Activated T-helper 1 cell treated with Interleukin-2 at 50 U/mL for 16 hours (primary cell): ENCODE data around the gene CFAP299.

Experiments
- DNase-seq: peaks from one replicate; pipeline ENCODE4 v3.0.0-alpha.2; 2020; ENCODE audit warnings: low read depth

Gene CFAP299

DNA sequence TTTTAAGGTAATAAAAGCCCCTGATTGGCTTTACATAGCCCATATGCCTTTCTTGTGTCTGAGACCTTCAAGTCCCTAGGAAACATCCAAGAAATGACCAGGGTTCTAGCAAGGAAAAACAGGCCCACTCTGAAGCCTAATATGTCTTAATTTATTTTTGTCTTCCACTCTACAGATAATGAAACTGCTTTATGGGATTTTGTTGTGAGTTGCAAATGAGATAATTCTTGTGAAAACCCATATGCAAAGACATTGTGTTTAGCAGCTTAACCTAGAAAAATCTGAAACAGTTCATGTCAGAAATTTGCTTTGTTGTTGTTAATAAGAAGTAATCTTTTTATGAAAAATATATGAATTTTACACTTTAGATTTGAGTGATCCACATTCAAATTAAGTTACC is 504.3 kb downstream of the CFAP299 start:
- DNase-seq, result no peak

GRCh38 chr4:80840396-80840795 is 504.9 kb downstream of the CFAP299 start:
- no peak for DNase-seq

DNA sequence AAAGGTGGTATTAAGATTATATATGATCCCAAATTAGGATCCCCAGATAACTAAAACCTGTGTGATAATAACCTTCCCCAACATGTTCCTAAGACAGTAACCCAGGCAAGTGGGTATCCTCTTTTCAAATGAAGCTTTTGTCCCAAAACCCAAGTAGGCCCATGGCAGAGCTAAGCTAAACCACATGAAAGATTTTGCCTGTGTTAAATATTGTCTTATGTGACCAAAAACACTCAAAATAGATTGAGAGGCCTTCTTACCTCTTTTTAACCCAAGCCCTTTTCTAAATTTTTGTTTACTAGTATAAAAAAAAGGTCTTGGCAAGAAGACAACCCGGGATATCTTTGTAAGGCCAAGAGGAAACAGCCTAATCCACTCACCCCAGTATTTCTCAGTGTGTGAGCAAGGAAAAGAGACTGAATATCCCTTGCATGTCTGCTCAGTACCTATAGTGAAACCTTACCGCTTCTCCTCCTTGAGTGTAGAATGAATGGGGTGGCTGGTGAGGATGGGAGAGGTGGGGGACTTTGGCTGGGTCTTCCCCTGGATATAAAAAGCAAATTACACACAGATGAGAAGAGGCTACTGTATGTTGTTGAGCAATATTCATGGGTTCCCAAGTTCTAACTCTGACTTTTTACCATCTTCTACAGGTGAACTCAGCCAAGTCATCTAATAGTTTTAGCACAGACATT is 506.2 kb downstream of the CFAP299 start:
- DNase-seq, result no peak

GRCh38 chr4:80846210-80846609 is 510.7 kb downstream of the CFAP299 start:
- DNase-seq, result no peak

DNA sequence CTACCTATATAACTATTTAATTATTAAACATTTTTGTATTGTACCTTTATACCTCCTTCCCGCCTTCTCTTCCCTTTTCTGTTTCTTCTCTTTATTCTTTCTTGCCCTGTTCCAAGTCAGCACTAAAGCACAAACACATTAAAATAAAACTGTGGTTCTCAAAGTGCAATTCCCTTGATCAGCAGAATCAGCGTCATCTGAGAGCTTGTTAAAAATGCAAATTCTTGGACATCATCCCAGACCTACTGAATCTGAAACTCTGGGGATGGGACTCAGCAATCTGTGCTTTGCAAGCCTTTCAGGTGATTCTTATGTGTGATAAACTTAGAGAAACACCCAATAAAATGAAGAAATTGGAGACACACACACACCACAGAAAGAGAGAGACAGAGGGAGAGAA is 516.5 kb downstream of the CFAP299 start:
- DNase-seq, result no peak

DNA sequence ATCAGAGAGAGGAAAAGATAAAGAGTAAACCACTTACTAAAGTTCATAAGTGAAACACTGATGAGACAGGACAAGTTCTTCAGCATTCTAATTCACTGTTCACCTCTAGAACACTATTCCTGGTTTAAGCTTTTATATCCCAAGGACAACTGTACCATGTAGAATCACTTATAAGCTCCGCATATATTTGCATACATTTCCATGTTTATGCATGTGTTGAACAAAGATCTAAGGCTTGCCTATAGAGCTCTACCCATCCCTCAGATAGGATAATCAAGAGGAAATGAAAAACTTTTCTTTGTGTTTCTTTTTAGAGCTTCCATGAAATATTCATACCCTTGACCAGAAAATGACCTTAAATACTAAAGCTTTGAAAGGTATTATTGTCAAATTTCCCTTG is 538.0 kb downstream of the CFAP299 start:
- DNase-seq, result no peak

DNA sequence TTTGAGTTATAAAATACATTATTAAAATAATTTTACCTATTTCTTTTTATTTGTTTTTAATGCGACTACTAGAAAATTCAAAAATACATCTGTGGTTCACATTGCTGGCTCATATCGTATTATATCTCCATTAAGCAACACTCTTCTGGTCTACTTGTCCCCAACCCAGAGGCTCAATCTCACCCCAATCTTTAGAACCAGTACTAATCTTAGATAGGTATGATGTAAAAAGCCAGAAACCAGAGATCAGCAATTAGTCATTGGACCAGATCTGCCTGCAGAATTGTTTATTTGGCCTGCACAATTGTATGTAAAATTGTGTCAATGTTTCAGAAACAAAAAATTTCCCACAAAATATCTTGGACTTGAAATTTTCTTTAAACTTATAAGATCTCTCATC is 539.4 kb downstream of the CFAP299 start:
- DNase-seq, result no peak

GRCh38 chr4:80875642-80876041 is 540.1 kb downstream of the CFAP299 start:
- DNase-seq, result no peak

- DNase-seq, result no peak
These were observed 541.3 kb downstream of the CFAP299 start for GRCh38 chr4:80876810-80877209.

GRCh38 chr4:80878218-80878617 is 542.7 kb downstream of the CFAP299 start:
- DNase-seq, result no peak

DNA sequence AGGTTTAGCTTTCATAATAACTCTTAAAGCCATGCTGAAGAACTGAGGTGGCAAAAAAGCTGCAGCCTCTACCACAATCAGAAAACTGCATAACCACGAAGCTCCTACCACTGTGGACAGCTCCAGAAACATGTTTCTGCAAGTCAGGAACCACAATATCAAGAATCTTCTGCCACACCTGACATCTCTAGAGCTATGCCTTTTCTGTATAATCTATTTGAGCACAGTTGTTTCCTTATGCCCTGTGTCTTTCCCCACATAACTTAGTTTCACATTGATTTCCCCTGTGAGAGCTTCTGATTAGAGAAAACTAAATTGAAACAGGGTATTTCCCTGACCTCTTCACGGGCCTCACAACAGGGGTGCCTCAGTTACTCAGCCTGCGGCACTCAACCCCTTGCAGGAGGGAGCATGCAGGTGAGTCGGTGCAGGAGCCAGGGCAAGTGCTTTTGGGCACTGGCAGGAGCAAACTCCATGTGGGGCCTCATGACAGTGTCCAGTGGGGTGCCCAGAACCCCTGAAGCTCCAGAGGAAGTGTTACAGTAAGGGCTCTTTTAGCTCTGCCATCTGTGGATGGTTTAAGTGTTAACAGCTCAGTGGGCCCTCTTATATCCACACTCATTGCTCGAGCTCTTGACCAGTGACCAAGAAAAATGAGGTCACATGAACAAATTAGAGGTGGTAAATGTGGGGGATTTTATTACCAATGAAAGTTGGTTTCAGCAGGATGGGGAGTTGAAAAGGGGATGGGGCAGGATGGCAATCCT is 562.2 kb downstream of the CFAP299 start:
- no peak for DNase-seq

- DNase-seq, result no peak
These were observed 565.4 kb downstream of the CFAP299 start for GRCh38 chr4:80900908-80901307.

- DNase-seq, result no peak
These were observed 567.5 kb downstream of the CFAP299 start for GRCh38 chr4:80903020-80903419.

DNA sequence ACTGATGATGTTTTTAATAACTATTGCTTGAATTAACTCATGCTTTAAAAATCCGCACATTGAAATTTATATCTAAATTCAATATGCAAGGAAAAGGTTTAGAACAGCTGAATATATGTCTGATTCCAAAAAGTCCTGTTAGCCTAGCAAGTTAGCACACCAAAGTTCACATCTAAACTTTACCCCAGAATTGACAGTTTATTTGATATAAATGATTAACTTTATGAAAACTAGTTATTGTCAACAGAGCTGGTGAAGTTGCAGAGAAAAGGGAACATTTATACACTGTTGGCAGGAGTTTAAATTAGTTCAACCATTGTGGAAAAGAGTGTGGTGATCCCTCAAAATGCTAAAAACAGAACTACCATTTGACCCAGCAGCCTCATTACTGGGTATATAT is 574.4 kb downstream of the CFAP299 start:
- DNase-seq, result no peak

GRCh38 chr4:80911458-80911857 is 575.9 kb downstream of the CFAP299 start:
- no peak for DNase-seq

GRCh38 chr4:80912350-80912749 is 576.8 kb downstream of the CFAP299 start:
- no peak for DNase-seq

- DNase-seq, result no peak
These were observed 577.9 kb downstream of the CFAP299 start for GRCh38 chr4:80913381-80913780.

- no peak for DNase-seq
These were observed 581.2 kb downstream of the CFAP299 start for GRCh38 chr4:80916770-80917169.

- no peak for DNase-seq
These were observed 582.5 kb downstream of the CFAP299 start for GRCh38 chr4:80918004-80918403.

DNA sequence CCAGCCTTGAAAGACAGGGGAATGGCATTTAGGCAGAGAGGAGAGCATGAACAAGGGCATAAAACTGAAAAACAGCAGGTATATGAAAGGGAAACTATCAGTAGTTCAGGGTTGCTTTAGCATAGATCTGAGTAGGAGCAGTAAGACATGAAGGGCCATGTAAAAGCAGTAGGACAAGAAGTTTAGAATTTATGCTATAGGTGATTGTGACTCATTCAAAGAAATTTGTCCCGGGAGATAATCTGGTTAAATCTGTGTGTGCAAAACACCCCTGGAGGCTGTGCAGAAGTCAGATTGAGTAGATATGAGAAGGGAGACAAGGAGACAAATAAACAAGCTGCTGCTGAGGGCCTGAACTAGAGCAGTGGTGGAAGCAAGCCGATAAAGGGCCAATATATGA is 585.9 kb downstream of the CFAP299 start:
- no peak for DNase-seq

GRCh38 chr4:80922941-80923340 is 587.4 kb downstream of the CFAP299 start:
- DNase-seq, result no peak

DNA sequence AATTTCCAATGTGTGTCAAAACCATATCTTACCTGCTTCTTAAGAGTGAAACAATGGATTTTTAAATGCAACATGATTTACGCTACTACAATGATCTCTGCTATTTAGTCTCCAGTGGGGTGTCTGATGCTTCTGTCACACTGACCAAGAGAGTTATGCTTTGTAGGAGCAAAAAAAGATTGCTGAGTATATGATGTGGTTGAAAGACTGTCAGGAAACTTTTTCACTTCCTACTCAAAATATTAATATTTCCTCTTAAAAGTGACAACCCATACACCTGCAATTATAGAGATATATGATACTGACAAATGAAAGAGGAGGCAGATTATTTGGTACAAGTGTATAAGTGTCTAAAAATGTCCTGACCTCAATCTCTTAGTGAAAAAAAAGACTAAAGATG is 589.8 kb downstream of the CFAP299 start:
- DNase-seq, result no peak

GRCh38 chr4:80926446-80926845 is 590.9 kb downstream of the CFAP299 start:
- no peak for DNase-seq

GRCh38 chr4:80926891-80927290 is 591.4 kb downstream of the CFAP299 start:
- DNase-seq, result no peak
